Measurements from ENCODE around the gene TNFSF10.

- TF ChIP-seq CTCF (IDR thresholded peaks at IDR 0.05) (no peak), POLR2A (IDR thresholded peaks at IDR 0.05) (no peak)
Observed at GRCh38 chr3:172551874-172552273, 28.6 kb upstream of the TNFSF10 start.
